Stimulated activated CD8-positive, alpha-beta memory T cell treated with anti-CD3 and anti-CD28 coated beads, Interleukin-12 subunit alpha, Interleukin-12 subunit beta, amount 100 ng/mL, for 24 hours (primary cell): ENCODE measurements around the gene ZHX3.

Source experiments
- DNase-seq: peaks from one replicate; pipeline ENCODE4 v3.0.0-alpha.2; 2020; ENCODE audit errors: extremely low read depth

ZHX3 gene

DNA sequence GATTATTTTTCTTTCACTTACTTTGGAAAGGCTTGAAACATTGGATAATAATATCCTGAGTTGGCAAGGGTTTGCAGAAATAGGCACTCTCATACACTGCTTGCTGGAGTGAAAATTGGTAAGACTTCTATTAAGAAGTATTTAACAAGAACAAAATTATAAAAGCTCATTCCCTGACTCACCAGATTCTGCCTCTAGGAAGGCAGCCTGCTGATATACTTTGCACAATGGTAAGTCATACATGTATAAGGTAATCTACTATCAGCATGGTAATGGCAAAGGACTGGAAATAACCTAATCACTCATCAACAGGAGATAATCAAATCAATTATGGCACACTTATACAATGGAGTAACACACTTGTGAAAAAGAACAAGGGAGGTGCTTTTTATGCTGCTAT is 94.4 kb downstream of the ZHX3 start:
- DNase-seq, result no peak

DNA sequence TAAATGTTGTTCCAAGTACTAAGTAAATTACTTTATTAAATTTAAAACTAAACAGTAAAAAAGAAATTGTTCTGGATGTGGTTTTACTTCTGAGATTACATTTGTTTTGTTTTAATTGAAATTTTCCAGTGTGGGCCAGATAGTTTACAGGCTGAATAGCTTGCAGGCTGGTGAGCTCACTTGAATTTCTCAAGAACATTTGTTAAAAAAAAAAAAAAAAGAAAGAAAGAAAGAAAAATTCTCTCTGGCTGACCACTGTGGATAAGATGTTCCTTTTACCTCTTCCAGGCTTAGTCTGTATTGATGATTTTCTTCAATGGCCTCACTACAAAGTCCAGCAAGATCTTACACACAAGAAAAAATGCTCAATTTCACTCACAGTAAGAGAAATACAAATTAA is 94.8 kb downstream of the ZHX3 start:
- no peak for DNase-seq

DNA sequence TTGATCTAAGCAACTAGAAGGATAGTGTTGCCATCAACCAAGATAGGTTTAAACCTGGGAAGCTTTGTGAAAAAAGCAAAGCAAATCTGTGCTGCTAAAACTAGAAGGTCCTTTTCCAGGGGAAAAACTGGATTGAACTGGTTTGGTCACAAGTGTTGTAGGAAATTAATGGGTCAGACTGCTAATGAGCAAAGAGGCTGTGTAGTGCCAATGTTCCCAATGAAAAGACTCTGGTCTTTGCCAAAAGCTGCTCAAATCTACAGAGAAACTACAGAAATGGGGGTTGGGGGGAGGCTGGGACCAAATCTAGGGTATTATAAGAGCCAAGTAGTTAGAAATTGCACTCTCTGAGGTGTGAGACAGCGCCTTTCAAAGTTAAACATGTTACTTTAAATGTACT is 95.2 kb downstream of the ZHX3 start:
- DNase-seq, result no peak

DNA sequence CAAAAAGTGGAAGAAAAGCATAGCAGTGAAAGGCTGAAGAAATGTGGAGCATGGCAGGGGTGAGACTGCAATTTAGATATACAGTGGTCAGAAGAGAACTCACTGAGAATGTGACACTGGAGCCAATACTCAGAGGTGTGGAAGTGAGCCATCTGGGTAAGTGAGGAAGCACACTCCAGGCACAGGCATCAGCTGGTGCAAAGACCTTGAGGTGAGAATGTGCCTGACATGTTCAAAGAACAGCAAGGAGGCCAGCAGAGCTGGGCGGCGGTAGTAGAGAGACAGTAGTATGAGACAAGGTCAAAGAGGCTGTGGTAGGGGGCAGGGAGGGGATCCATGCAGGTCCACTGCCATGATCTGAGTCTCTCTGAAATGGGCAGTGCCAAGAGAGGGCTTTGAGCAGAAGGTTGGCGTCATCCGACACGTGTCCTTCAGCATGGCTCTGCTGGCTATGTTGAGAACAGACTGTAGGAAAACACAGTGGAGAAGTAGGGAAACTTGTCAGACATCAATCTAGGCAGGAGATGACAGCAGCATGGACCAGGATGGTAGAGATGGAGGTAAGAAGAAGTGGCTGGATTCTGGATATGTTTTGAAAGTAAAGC is 95.8 kb downstream of the ZHX3 start:
- no peak for DNase-seq

DNA sequence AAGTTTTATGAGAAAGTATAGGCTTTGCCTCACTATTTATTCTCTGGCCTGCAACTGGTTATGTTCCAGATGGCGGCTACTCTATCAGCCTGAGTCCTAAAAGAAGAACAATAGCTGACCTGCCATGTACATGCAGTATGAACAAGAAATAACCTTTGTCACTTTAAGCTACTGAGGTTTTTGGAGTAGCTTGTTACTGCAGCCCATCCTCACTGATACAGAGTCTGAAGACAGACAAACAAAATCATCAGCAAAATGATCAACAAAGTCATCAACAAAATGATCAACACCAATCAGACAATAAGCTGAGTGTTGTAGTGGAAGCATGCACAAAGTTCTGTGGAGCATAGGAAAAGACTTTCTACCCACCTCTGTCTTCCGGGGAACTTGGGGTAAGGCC is 97.7 kb downstream of the ZHX3 start:
- DNase-seq, result no peak

DNA sequence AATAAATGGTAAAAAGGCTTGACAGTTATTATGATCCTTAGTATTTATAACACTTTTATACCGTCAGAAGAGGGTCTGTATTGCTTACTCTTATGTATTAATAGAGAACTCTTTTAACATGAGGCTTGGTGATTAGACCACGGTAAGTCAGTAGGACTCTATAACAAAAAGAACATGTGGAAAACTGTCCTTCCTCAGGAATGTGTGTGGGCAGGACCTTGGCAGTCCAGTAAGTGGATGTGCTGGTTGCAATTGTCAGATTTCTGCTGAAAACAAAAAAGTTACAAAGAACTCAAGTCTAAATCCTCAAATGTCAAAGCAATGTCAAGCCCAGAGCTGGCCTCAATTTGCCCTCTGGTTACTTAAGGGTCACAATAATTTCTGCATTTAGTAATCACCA is 99.1 kb downstream of the ZHX3 start:
- no peak for DNase-seq

DNA sequence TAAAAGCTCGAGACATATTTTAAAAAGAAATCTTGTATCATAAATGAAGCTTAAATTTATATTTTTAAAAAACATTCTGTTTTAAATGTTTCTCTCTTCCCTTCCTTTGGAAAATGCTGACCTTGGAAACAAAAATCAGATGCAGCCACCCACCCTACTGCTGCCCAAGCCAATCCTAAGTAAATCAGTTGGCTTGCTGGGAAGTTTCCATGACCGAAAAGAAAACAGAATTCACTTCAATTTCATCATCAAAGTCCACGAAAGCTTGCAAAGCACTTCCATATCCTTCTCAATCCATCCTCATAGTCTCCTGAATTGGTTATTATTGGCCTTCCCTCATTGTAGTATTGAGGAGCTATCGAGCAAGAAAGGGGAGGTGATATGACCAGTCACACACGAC is 100.1 kb downstream of the ZHX3 start:
- DNase-seq, result no peak

DNA sequence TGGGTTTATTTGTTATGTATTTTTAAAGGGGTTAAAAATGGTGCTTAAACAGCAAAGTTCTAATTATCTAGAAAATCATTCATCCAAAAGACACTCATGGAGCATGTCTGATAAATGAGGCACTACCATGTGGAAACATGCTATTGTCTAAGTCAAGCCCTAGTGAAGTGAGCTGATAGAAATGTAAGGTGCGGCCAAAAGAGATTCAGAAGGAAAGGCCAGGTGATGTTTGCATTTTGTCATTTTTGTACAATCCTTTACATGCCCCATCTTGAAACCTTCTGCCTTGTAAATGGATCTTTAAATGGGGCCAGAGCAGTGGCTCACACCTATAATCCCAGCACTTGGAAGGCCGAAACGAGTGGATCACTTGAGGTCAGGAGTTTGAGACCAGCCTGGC is 102.9 kb downstream of the ZHX3 start:
- no peak for DNase-seq

DNA sequence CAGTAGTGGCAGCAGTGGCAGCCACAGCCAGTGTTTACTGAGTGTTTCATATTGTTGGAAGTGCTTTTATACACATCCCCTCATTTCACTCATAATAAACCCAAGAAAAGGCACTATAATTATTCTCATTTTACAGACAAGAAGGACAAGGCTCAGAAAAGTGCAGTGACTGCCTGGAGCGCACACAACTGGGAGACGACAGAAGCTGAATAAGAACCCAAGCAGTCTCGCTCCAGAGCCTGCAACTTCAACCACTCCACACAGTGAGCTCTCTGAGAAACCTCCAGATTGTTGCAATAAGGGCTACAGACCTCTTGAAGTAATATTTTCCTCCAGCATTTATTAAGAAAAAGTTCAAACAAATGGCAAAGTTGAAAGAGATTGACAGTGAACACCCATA is 103.3 kb downstream of the ZHX3 start:
- DNase-seq, result no peak

DNA sequence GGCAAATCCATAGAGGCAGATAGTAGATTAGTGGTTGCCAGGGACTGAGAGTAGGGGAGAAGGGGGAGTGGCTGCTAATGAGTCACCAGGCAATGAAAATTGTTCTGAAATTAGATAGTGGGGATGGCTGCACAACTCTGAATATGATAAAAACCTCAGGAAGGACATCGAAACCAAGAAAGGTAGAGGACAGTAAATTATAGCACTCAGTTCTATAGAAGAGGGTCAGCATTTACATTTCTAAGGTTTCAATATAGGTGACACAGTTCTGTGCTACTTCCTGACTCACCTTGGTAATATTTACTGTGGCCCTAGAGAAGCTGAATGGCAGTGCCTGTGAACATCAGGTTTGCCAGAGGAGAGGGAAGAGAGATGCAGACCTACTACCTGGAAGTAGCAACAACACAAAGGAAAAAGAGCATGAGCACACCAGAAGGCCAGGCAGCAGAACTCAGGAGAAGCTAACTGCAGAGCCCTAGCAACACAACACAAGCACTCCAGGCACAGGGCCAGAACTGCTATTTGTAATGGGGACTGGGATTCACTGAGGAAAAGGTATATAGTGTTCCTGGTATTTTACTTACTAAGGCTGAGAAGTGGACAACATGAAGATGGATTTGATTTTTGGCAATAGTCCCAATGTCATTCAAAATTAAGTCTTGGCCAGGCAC is 104.2 kb downstream of the ZHX3 start:
- DNase-seq, result no peak

DNA sequence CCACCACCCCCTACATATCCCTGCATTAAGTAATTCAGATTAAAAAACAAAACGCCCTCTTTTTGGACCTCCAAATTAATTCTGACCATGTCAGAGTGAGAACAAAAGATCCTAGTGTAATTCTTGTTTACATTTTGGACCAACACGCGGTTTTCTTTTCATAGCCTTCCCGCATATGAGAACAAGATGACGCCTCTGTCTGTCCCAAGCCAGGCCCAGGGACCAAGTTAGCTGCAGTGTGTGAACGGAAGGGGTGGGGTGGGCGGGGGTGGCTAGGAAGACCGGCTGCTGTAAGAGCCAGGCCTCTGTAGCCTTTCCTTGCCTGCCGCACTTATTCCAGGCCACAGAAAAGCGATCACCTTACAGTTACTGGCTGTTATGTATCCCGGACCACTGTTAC is 112.2 kb downstream of the ZHX3 start:
- DNase-seq, result no peak

DNA sequence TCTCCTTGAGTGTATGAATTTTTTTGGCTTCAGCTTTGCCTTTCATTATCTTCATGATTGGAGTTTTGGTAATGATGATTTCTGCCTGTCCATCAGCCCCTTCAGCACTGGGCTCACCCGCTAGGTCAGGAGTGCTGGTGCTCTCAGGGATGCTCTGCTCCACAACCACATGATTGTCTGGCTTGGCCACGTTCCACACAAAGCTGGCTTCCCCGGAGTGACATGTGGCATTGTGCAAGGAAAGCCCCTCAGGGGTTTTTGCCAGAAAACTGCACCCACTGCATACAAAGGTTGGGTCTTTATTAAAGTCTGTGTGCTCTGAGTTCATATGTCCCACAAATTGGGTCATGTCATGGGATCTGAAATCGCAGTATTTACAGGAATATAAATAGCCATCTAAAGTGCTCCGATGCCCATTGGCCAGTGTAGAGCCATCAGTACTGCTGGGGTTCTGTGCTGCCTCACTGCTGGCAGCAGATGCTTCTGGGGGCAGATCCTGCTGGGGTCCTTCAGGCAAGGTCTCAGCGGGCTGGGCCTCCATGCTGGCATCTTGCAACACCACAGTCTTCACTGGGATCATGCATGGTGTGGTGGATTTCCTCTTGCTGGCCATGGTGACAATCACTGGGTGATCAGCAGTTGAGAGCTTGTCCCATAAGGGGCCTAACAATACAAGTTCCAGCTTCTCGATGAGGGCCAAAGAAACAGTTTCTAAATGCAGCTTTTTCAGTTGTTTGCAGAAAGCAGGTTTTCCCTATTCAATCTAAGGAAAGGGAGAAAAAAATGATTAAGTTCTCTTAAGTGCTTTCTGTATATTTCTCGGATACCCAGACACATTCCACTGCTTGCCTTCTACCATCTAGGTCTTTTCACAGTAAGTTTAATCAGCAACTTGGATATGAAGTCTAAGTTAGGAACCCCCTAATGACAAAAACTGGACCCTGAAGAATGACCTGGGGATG is 112.9 kb downstream of the ZHX3 start:
- no peak for DNase-seq

DNA sequence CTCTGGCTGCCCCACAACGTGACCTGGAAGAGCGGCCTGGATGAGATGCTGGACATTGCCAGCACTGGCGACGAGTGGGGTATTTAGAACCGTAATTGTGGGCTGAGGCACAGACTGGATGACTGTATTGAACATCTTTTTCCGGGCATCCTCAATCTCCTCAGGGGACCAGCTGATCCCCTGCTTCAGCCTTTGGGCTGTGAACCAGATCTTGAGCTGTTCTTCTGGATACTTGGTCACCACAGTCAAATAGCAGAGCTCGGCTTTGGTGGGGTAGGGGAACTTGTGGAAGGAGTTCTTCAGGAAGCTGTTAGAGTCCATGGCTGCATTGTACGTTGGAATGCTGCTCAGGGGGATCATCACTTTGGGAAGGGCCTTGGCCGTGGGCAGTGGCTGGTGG is 113.9 kb downstream of the ZHX3 start:
- no peak for DNase-seq

DNA sequence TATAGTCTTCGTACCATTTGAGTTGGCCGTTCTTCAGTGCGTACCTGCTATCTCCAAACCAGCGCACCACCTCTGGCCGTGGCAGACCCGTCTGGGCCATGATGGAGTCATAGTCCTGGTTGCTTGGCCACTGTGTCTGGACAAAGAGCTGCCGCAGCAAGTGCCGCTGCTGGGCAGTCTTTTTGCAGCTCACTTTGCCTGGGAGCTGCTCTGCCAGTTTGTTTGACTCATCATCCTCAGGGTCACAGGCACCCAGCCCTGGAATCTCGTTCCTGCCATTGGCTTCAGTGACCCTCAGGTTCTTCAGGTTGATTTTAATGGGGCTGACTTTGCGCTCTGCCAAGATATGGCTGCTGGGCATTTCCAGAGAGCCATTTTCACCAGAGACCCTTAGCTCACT is 115.1 kb downstream of the ZHX3 start:
- DNase-seq, result no peak

DNA sequence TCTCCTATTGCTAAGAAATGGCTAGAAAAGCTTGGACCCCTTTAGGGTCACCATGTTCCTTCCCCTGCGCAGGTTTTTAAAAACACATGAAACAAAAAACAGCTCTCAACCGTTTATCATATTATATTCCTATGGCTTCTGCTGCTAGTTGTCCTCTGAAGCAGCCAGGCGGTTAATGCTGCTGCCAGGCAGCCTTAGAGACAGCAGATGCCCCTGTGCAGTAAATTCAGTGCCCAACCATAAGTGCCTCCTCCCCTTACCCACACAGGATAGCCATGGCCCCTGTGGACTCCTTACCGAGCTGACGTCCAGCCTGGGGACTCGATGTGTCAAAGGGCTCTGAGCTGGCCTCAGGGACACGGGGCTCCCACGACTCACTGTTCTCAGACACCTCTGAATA is 115.8 kb downstream of the ZHX3 start:
- no peak for DNase-seq

DNA sequence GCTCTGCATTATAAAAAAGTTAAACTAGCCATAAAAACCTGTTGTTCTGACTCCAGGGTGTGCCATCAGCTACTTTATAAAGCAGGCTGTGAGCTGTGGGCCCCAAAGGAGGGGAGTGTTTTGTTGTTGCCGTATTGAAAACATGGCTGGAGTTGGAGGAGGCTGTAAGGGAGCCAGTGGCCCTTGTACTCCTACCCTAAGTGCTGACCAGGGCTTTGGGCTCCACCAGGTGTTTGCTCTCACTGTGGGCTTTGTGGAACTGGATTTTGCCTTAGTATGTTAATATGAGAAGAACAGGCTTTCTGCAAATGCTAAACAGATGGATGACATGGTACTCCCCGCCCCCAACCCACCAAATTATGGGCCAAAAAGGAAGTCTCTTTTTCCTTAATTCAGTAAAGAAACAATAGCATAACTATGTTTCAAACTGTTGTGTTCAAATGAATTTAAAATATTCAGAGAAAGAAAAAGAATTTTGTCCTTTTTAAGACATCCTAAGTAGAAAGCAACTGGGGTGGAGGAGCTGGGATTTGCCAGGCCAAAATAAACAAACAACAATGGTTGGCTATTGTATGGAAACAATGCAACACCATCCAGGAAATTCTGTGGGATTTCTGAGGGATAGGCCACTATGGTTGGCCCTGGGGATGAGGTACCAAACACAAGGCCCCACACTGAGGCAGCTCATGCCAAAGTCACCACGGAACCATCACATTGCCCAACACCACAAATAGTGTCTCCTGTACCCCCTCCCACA is 116.9 kb downstream of the ZHX3 start:
- no peak for DNase-seq

DNA sequence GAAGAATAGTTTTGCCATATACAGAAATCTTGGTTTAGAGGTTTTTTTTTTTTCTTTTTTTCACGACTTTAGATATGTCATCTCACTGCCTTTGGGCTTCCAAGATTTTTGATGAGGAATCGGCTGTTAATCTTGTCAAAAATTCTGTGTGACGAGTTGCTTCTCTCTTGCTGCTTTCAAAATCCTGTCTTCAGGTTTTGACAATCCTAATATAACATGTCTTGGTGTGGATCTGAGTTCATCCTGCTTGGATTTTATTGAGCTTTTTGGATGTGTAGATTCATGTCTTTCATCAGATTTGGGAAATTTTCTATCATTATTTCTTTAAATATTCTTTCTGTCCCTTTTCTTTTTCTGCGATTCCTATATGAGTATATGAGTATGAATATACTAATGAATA is 119.1 kb downstream of the ZHX3 start:
- no peak for DNase-seq

DNA sequence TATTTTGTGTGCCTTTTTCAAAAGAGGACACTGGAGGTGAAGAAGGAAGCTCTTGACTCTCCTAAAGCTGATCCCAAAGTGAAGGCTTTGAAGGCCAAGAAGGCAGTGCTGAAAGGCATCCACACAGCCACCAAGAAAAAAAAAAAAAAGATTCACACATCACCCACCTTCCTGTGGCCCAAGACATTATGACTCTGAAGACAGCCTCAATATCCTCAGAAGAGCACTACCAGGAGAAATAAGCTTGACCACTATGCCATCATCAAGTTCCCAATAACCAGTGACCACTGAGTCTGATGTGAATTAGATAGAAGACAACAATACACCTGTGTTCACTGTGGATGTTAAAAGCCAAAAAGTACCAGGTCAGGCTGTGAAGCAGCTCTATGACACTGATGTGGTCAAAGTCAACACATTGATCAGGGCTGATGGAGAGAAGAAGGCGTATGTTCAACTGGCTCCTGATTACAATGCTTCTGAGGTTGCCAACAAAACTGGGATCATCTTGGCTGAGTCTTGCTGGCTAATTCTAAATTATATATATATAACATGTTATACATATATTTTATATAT is 120.8 kb downstream of the ZHX3 start:
- DNase-seq, result no peak

DNA sequence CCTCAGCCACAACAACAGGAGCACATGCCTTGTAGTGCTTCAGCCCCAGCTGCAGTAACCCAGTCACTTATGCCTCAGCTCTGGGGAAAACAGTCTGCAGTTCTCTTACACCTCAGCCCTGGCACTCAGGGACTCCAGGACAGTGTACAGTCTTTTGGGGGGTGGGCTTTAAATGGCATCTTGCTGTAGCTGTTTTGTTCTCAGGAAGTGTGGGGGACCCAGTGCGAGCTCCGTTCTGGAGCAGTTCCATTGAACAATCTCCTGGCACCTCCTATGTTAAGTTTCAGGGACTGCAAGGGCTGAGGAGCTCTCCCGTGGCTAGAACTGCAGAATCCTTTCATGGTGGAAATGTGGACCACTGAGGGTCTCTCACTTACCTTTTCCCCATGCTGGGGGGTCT is 125.0 kb downstream of the ZHX3 start:
- DNase-seq, result no peak

DNA sequence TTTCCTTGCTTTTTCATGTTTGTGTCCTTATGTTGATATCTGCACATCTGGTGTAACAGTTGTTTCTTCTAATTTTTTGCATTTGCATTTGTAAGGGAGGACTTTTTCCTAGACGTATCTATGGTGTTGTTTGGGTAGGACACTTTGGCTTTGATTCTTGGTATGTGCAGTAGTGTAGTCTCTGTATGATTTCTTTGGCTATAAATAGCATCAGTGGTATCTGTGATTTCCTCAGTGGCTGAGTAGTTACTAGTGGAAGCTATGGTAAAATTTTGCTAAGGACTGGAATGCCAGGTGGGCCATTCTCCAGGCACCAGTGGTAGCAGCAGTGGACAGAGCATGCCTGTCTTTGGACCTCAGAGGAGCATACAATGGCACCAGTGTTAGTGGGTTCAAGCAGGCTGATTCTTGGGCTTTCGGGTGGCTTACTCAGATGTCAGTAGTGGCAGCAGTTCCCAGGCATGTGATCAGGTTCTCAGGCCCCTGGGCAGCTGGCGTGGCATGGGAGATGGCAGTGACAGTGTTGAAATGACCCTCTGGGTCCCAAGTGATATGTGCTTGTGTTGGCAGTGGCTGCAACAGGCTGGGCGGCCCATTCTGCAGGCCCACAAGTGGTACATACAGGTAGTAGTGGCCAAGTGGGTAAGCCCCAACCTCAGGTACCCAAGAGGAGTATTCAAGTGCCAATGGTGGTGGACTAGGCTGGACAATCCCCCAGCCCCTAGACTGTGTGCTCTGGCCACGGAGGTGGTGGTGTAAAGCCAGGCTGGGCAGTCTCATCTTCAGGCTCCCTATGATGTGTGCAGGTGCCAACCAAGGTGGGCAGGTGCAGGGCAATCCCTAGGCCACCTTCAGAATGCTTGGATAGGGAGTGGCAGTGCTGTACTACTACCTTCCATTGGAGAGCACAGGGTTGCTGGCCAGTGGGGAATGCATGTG is 125.7 kb downstream of the ZHX3 start:
- DNase-seq, result no peak

DNA sequence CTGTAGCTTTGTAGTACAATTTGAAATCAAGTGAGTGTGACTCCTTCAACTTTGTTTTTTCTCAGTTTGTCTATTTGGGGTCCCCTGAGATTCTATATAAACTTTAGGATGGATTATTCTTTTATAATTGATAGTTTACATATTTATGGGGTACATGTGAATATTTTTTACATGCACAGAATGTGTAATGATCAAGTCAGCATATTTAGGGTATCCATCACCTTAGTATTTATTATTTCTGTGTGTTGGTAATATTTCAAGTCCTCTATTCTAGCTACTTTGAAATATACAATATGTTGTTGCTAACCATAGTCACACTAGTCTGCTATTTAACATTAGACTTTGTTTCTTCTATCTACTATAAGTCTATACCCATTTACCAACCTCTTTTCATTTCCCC is 129.9 kb downstream of the ZHX3 start:
- DNase-seq, result no peak
